ENCODE results near the gene GBF1.

The GBF1 gene

GRCh38 chr10:102367441-102367840 lies 122.1 kb downstream of the GBF1 start:
- Histone ChIP-seq H3K27ac (no peak overlapping the region), H3K79me2 (no peaks in the 10 kb centered on the region), H3K4me1 (peaks cover 3% of the 10 kb centered on the region), H3K9me3 (ENCODE audit: control insufficient read depth, low read length) (no peaks in the 10 kb centered on the region), H3K36me3 (ENCODE audit: control insufficient read depth, insufficient read depth, low read length) (no peaks in the 10 kb centered on the region), H3K27me3 (ENCODE audit: control insufficient read depth, insufficient read depth, low read length) (no peaks in the 10 kb centered on the region), H3K4me2 (ENCODE audit: low read length) (no peak overlapping the region), H2AFZ (no peak overlapping the region), H3K9ac (no peak overlapping the region), H3K4me3 (ENCODE audit: low read depth, low read length) (no peak overlapping the region)
- TF ChIP-seq, protein P1, sequence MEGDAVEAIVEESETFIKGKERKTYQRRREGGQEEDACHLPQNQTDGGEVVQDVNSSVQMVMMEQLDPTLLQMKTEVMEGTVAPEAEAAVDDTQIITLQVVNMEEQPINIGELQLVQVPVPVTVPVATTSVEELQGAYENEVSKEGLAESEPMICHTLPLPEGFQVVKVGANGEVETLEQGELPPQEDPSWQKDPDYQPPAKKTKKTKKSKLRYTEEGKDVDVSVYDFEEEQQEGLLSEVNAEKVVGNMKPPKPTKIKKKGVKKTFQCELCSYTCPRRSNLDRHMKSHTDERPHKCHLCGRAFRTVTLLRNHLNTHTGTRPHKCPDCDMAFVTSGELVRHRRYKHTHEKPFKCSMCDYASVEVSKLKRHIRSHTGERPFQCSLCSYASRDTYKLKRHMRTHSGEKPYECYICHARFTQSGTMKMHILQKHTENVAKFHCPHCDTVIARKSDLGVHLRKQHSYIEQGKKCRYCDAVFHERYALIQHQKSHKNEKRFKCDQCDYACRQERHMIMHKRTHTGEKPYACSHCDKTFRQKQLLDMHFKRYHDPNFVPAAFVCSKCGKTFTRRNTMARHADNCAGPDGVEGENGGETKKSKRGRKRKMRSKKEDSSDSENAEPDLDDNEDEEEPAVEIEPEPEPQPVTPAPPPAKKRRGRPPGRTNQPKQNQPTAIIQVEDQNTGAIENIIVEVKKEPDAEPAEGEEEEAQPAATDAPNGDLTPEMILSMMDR (IDR thresholded peaks at IDR 0.05): no peak

DNA sequence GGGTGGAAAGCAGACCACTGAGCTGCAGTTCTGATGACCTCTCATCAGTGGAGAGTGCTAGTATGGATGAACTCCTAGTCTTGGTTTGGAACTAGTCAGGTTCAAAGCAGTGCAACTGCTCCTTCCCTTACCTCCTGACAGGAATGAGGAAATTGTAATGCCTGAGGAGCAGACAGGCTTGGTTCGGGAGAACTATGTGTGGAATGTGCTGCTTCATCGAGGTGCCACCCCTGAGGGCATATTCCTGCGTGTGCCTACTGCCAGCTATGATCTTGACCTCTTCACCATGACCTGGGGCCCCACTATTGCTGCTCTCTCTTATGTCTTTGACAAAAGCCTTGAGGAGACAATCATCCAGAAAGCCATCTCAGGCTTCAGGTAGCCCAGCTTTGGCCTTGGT lies 122.7 kb downstream of the GBF1 start:
- Histone ChIP-seq H3K4me3 (ENCODE audit: low read depth, low read length) (no peak overlapping the region), H3K36me3 (ENCODE audit: control insufficient read depth, insufficient read depth, low read length) (no peaks in the 10 kb centered on the region), H3K27ac (peak overlapping the region; percentile 50), H3K9me3 (ENCODE audit: control insufficient read depth, low read length) (no peaks in the 10 kb centered on the region), H2AFZ (no peak overlapping the region), H3K4me1 (peaks cover 3% of the 10 kb centered on the region), H3K9ac (no peak overlapping the region), H3K79me2 (no peaks in the 10 kb centered on the region), H3K4me2 (ENCODE audit: low read length) (no peak overlapping the region), H3K27me3 (ENCODE audit: control insufficient read depth, insufficient read depth, low read length) (no peaks in the 10 kb centered on the region)
- TF ChIP-seq, protein P1 (IDR thresholded peaks at IDR 0.05): no peak

- Histone ChIP-seq H3K79me2 (no peaks in the 10 kb centered on the region), H3K4me3 (ENCODE audit: low read depth, low read length) (no peak overlapping the region), H3K4me2 (ENCODE audit: low read length) (no peak overlapping the region), H3K27me3 (ENCODE audit: control insufficient read depth, insufficient read depth, low read length) (no peaks in the 10 kb centered on the region), H3K4me1 (peaks cover 3% of the 10 kb centered on the region), H3K9me3 (ENCODE audit: control insufficient read depth, low read length) (no peaks in the 10 kb centered on the region), H2AFZ (no peak overlapping the region), H3K9ac (no peak overlapping the region), H3K36me3 (ENCODE audit: control insufficient read depth, insufficient read depth, low read length) (no peaks in the 10 kb centered on the region), H3K27ac (no peak overlapping the region)
- TF ChIP-seq, protein P1 (IDR thresholded peaks at IDR 0.05): no peak
Measured at GRCh38 chr10:102371295-102371694, 126.0 kb downstream of the GBF1 start.

DNA sequence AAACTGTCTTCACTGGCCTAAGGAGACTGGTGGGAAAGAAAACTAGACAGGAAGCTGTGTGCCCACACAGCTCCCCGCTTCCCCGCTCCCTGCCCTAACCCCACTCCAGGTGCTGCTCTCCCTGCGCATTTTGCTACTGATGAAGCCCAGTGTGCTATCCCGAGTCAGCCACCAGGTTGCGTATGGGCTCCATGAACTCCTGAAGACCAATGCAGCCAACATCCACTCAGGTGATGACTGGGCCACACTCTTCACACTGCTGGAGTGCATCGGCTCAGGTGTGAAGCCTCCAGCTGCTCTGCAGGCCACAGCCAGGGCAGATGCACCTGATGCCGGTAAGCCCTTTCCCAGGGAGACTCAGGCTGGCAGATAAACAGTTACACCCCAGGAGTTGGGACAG lies 129.9 kb downstream of the GBF1 start:
- Histone ChIP-seq H3K4me3 (ENCODE audit: low read depth, low read length) (no peak overlapping the region), H3K9ac (no peak overlapping the region), H3K4me2 (ENCODE audit: low read length) (no peak overlapping the region), H3K27ac (no peak overlapping the region), H2AFZ (no peak overlapping the region), H3K79me2 (no peaks in the 10 kb centered on the region), H3K4me1 (no peaks in the 10 kb centered on the region), H3K36me3 (ENCODE audit: control insufficient read depth, insufficient read depth, low read length) (no peaks in the 10 kb centered on the region), H3K27me3 (ENCODE audit: control insufficient read depth, insufficient read depth, low read length) (no peaks in the 10 kb centered on the region), H3K9me3 (ENCODE audit: control insufficient read depth, low read length) (no peaks in the 10 kb centered on the region)
- TF ChIP-seq, protein P1 (IDR thresholded peaks at IDR 0.05): peak; percentile 8

DNA sequence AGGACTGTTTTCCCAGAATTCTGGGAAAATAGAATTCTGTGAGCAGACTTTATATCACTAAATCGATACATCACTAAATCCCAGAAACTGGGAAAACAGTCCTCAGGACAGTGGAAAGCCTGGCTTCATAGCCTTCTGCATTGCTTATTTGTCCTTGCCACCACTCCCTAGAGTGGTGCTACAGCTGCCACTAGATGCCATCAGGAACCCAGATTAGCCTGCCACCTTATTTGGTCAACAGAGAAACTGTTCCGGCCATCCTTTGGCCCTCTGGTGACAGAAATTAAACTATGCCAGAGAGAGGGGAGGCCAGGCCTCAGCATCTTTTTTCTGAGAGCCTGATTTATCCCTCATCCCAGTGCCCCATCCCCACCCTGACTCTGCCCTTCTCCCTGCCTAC lies 130.5 kb downstream of the GBF1 start:
- Histone ChIP-seq H3K36me3 (ENCODE audit: control insufficient read depth, insufficient read depth, low read length) (no peaks in the 10 kb centered on the region), H3K79me2 (no peaks in the 10 kb centered on the region), H3K4me1 (no peaks in the 10 kb centered on the region), H3K9me3 (ENCODE audit: control insufficient read depth, low read length) (no peaks in the 10 kb centered on the region), H2AFZ (no peak overlapping the region), H3K27me3 (ENCODE audit: control insufficient read depth, insufficient read depth, low read length) (no peaks in the 10 kb centered on the region), H3K9ac (no peak overlapping the region), H3K27ac (no peak overlapping the region), H3K4me3 (ENCODE audit: low read depth, low read length) (no peak overlapping the region), H3K4me2 (ENCODE audit: low read length) (no peak overlapping the region)
- TF ChIP-seq, protein P1 (IDR thresholded peaks at IDR 0.05): no peak
